Mammary epithelial cell (primary cell): Measurements from ENCODE around the gene ADAMTS9.

Experiments used
- CTCF ChIP-seq, 2 donors: IDR thresholded peaks in 1 of 2; conservative IDR thresholded peaks in 1 of 2; 2 replicates each; pipeline ENCODE4 v1.5.1; 2011 to 2012; ENCODE audit warnings: inconsistent platforms in 2 of 2, low read length in 2 of 2, mild to moderate bottlenecking in 2 of 2, control low read depth in 1 of 2, low read depth in 1 of 2; ENCODE audit not compliant: insufficient read depth in 1 of 2; ENCODE audit errors: extremely low read depth in 1 of 2
- EZH2 ChIP-seq: IDR thresholded peaks from 2 replicates; pipeline ENCODE4 v1.6.1; 2012; ENCODE audit warnings: low read length, inconsistent platforms, borderline replicate concordance

GRCh38 chr3:64676831-64677230, 11.0 kb downstream of the ADAMTS9 start:
- TF ChIP-seq CTCF (conservative IDR thresholded peaks at IDR 0.05 in 1 of 2, IDR thresholded peaks at IDR 0.05 in 1 of 2; ENCODE audit: extremely low read depth in 1 of 2, insufficient read depth in 1 of 2, low read depth in 1 of 2, low read length in 2 of 2) (no peak), EZH2 (no peak)
